Panc1 (cell line): Measurements from ENCODE around the gene CCM2. TPM values are rescaled to one million over a fixed set of nuclear protein-coding genes. Genes with fewer than 3 reads are reported as not detected.

ENCODE experiments used
- ATAC-seq: fragments of 200-7000 bp; cut with Tn5 transposase; 2 replicates; pipeline ENCODE4 v1.9.1; 2020; ENCODE audit warnings: mild to moderate bottlenecking, moderate library complexity
- BruUV-seq: library from RNA; stranded (reverse); fragments of 400-500 nt; replicated peaks from 2 replicates; lab custom pipeline; 2021; lab: Mats Ljungman, UMichigan
- CTCF ChIA-PET: fragments of 300-600 bp; sonication (Branson Sonifier 250); formaldehyde crosslinking; loops from one replicate; lab custom pipeline; 2022; ENCODE audit warnings: antibody characterized with exemption; lab: Charles Lee
- POLR2A ChIA-PET: fragments of 300-600 bp; sonication (Branson Sonifier 250); formaldehyde crosslinking; loops from one replicate; lab custom pipeline; 2022; ENCODE audit warnings: antibody characterized with exemption; lab: Charles Lee
- DNase-seq: peaks from one replicate; pipeline ENCODE4 v3.0.0-alpha.2; 2010; ENCODE audit warnings: low read depth, low spot score
- H3K27ac ChIP-seq: 2 replicates; pipeline ENCODE4 v1.5.1; 2011; ENCODE audit warnings: mild to moderate bottlenecking, low read length, inconsistent platforms
- H3K27me3 ChIP-seq: fragments of 200-500 bp; sonication (Bioruptor generic); 2 replicates; pipeline ENCODE4 v1.6.0; 2014; ENCODE audit warnings: low read length, inconsistent platforms; ENCODE audit not compliant: control insufficient read depth, insufficient read depth
- H3K36me3 ChIP-seq: fragments of 200-500 bp; sonication (Bioruptor generic); 2 replicates; pipeline ENCODE4 v1.5.1; 2014; ENCODE audit warnings: inconsistent platforms, mild to moderate bottlenecking, low read length, moderate library complexity; ENCODE audit not compliant: control insufficient read depth, insufficient read depth
- H3K4me1 ChIP-seq: 2 replicates; pipeline ENCODE4 v1.5.1; 2011; ENCODE audit warnings: inconsistent platforms, mild to moderate bottlenecking, low read length, moderate library complexity; ENCODE audit not compliant: control insufficient read depth, insufficient read depth
- H3K4me3 ChIP-seq, 2 experiments: 2 replicates each; pipeline ENCODE4 v1.5.1; 2011 to 2012; ENCODE audit warnings: low read depth in 2 of 2, low read length in 2 of 2, mild to moderate bottlenecking in 2 of 2, inconsistent platforms in 1 of 2, moderate library complexity in 1 of 2
- H3K9me3 ChIP-seq: fragments of 200-500 bp; sonication (Bioruptor generic); 2 replicates; pipeline ENCODE4 v1.5.1; 2014; ENCODE audit warnings: low read depth, mild to moderate bottlenecking, inconsistent platforms, low read length, moderate library complexity; ENCODE audit not compliant: control insufficient read depth, insufficient read depth
- POLR2AphosphoS5 ChIP-seq: IDR thresholded peaks from 2 replicates; pipeline ENCODE4 v1.6.1; 2012; ENCODE audit warnings: mild to moderate bottlenecking, low read depth, low read length, moderate library complexity
- SIN3A ChIP-seq: IDR thresholded peaks from 2 replicates; pipeline ENCODE4 v1.6.1; 2012; ENCODE audit warnings: low read depth, mild to moderate bottlenecking, low read length, moderate library complexity, borderline replicate concordance; ENCODE audit not compliant: insufficient read depth
- TCF7L2 ChIP-seq: IDR thresholded peaks from 2 replicates; pipeline ENCODE4 v1.6.1; 2011; ENCODE audit warnings: mild to moderate bottlenecking, low read depth, low read length, inconsistent platforms
- in situ Hi-C: cut with HindIII; loops from 2 replicates; pipeline ENCODE4 v1.10.0; 2016; ENCODE audit warnings: low sequenced_read_pairs, low pct_unique_long_range_greater_than_20kb
- intact Hi-C: fragments of 100-400 bp; cut with micrococcal nuclease; formaldehyde crosslinking; loops from one replicate; pipeline ENCODE4 v1.10.0; 2022; ENCODE audit not compliant: unreplicated experiment
- total RNA-seq: library from RNA; stranded (reverse); gene quantifications from one replicate; pipeline ENCODE4 v1.2.1, GENCODE V29; 2021; ENCODE audit not compliant: unreplicated experiment
- TF ChIP-seq, protein P1 (sequence below), 2 experiments: IDR thresholded peaks; 2 replicates each; pipeline ENCODE4 v1.6.1; 2011 to 2012; ENCODE audit warnings: low read depth in 2 of 2, control low read depth in 1 of 2, low read length in 1 of 2, mild to moderate bottlenecking in 1 of 2, moderate library complexity in 1 of 2; ENCODE audit not compliant: insufficient read depth in 1 of 2
- TF ChIP-seq, protein P2 (sequence below): fragments of 450-650 bp; IDR thresholded peaks from 2 replicates; pipeline ENCODE4 v1.5.1; 2017; ENCODE audit warnings: mild to moderate bottlenecking

Gene CCM2
- total RNA-seq, 1 experiment from 2014 or later, result 97.1 TPM

DNA sequence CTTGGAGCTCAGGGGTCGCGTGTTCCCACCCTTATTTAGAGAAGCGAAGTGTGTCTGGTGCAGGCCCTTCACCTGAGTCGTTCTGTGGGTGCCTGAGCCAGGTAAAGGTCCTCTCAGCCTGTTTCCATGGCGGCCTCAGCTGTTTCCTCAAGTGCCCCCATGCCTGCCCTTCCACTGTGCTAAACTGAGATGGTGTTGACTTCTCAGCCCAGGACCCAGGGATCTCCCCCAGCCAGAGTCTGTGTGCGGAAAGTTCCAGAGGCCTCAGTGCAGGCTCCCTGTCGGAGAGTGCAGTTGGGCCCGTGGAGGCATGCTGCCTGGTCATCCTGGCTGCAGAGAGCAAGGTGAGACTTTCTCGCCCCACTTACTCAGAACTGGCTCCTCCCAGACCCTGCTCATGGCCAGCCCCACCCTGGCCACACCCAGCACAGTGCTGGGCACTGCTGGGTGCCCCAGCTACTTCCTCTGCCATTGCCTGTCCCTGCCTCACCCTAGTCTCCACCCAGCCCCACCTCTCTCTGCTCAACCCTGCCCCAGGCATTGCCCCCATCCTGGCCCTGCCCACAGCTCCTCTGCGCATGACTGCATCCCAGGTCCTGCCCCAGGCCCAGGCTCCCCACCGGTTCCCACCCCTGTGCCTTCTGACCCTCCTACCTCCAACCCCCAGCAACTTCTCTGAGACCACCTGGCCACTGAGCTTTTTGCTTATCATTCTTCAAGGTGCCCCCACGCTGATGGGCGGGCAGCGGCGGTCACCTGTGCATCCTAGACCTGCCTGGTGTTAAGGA lies 68.4 kb downstream of the CCM2 start:
- POLR2A ChIA-PET, result no interaction called here
- Histone ChIP-seq H3K4me3 (no peak overlapping the region), H3K4me1 (no peaks in the 10 kb centered on the region), H3K27ac (no peak overlapping the region), H3K36me3 (peaks cover 2% of the 10 kb centered on the region; the same call in 1 of the 2 replicates), H3K27me3 (no peaks in the 10 kb centered on the region), H3K9me3 (no peaks in the 10 kb centered on the region)
- intact Hi-C loops (no loop called here), in situ Hi-C loops (no loop called here)
- no TSS peak for BruUV-seq
- ATAC-seq, result no peak
- TF ChIP-seq, protein P1, sequence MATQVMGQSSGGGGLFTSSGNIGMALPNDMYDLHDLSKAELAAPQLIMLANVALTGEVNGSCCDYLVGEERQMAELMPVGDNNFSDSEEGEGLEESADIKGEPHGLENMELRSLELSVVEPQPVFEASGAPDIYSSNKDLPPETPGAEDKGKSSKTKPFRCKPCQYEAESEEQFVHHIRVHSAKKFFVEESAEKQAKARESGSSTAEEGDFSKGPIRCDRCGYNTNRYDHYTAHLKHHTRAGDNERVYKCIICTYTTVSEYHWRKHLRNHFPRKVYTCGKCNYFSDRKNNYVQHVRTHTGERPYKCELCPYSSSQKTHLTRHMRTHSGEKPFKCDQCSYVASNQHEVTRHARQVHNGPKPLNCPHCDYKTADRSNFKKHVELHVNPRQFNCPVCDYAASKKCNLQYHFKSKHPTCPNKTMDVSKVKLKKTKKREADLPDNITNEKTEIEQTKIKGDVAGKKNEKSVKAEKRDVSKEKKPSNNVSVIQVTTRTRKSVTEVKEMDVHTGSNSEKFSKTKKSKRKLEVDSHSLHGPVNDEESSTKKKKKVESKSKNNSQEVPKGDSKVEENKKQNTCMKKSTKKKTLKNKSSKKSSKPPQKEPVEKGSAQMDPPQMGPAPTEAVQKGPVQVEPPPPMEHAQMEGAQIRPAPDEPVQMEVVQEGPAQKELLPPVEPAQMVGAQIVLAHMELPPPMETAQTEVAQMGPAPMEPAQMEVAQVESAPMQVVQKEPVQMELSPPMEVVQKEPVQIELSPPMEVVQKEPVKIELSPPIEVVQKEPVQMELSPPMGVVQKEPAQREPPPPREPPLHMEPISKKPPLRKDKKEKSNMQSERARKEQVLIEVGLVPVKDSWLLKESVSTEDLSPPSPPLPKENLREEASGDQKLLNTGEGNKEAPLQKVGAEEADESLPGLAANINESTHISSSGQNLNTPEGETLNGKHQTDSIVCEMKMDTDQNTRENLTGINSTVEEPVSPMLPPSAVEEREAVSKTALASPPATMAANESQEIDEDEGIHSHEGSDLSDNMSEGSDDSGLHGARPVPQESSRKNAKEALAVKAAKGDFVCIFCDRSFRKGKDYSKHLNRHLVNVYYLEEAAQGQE (IDR thresholded peaks at IDR 0.05; ENCODE audit: insufficient read depth in 1 of 2, low read depth in 2 of 2, low read length in 1 of 2), result no peak
- TF ChIP-seq TCF7L2, result no peak
- TF ChIP-seq SIN3A, result no peak
- TF ChIP-seq POLR2AphosphoS5, result no peak
- TF ChIP-seq, protein P2, sequence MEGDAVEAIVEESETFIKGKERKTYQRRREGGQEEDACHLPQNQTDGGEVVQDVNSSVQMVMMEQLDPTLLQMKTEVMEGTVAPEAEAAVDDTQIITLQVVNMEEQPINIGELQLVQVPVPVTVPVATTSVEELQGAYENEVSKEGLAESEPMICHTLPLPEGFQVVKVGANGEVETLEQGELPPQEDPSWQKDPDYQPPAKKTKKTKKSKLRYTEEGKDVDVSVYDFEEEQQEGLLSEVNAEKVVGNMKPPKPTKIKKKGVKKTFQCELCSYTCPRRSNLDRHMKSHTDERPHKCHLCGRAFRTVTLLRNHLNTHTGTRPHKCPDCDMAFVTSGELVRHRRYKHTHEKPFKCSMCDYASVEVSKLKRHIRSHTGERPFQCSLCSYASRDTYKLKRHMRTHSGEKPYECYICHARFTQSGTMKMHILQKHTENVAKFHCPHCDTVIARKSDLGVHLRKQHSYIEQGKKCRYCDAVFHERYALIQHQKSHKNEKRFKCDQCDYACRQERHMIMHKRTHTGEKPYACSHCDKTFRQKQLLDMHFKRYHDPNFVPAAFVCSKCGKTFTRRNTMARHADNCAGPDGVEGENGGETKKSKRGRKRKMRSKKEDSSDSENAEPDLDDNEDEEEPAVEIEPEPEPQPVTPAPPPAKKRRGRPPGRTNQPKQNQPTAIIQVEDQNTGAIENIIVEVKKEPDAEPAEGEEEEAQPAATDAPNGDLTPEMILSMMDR, result no peak
- CTCF ChIA-PET, result no interaction called here
- DNase-seq, result no peak

DNA sequence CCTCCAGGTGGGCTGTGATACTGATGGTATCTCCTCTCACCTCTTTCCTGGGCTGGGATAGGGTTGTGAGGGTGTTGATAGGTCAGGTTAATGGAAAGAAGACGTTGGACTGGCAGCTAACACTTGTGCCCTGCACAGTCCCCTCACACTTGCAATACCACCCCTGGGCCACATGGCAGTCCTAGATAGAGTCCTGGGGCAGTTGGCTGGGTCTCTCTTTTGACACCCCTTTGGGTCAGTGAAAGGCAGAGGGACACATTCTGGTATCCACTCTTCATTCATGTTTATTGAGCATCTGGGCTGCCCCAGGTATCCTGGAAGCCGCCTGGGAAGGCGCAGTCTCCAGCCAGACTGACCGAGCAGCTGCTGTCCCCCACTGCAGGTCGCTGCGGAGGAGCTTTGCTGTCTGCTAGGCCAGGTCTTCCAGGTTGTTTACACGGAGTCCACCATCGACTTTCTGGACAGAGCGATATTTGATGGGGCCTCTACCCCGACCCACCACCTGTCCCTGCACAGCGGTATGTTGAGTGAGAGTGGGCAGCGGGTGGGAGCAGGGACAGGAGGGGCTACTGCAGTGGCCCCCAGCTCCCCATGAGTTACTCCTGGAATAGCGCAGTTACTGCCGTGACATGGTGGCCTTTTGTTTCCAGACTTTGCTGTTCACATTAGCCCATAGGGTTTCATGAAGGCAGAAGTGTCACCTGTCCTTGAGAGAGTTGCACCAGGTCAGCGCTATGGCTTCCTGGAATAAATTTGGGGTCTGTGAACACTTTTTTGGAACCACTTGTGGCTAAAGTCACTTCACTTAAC lies 69.6 kb downstream of the CCM2 start:
- intact Hi-C loops, result no loop called here
- peak; percentile 51; the same call in 1 of the 2 replicates for ATAC-seq
- ChIA-PET CTCF (no interaction called here), POLR2A (interaction anchor here (0.6 kb wide), 1 partner anchor 48 kb away, joined by 5 read pairs; no protein-coding TSS in a partner anchor)
- Histone ChIP-seq H3K4me1 (no peaks in the 10 kb centered on the region), H3K27me3 (no peaks in the 10 kb centered on the region), H3K9me3 (no peaks in the 10 kb centered on the region), H3K4me3 (no peak overlapping the region), H3K27ac (no peak overlapping the region), H3K36me3 (no peaks in the 10 kb centered on the region)
- BruUV-seq, result no TSS peak
- TF ChIP-seq, protein P2, result no peak
- TF ChIP-seq SIN3A (no peak), TCF7L2 (no peak), POLR2AphosphoS5 (no peak)
- TF ChIP-seq, protein P1 (IDR thresholded peaks at IDR 0.05; ENCODE audit: insufficient read depth in 1 of 2, low read depth in 2 of 2, low read length in 1 of 2), result no peak
- in situ Hi-C loops, result no loop called here
- no peak for DNase-seq
